SK-N-SH (cell line): ENCODE results near the gene F9. TPM values are rescaled to one million over a fixed set of nuclear protein-coding genes. Genes with fewer than 3 reads are reported as not detected.

Experiments
- CTCF ChIA-PET: fragments of 300-600, 350-600 bp; formaldehyde crosslinking; extraction: SDS; loops from one replicate; lab custom pipeline; 2021; lab: Yijun Ruan, JAX
- POLR2A ChIA-PET: fragments of 350-600 bp; sonication (Branson Sonifier 250); formaldehyde crosslinking; extraction: SDS; loops from one replicate; lab custom pipeline; 2020; ENCODE audit warnings: antibody characterized with exemption, inconsistent platforms; lab: Yijun Ruan, JAX
- DNase-seq: peaks from one replicate; pipeline ENCODE4 v3.0.0; 2012
- H2AFZ ChIP-seq: fragments of 200-600 bp; sonication (generic); 2 replicates; pipeline ENCODE4 v1.8.1; 2016; ENCODE audit warnings: antibody characterized with exemption, mild to moderate bottlenecking, low read depth
- H3F3A ChIP-seq: fragments of 200-600 bp; sonication (generic); replicated peaks from 2 replicates; pipeline ENCODE3; 2016; ENCODE audit warnings: antibody characterized with exemption, mild to moderate bottlenecking; ENCODE audit not compliant: insufficient read depth
- H3K27ac ChIP-seq, 2 experiments: fragments of 200-500 bp in 1 of 2; fragments of 200-600 bp in 1 of 2; sonication (Bioruptor generic) in 1 of 2; sonication (generic), shearing (Covaris generic) in 1 of 2; 2 replicates each; pipeline versions ENCODE4 v1.5.1 to v1.6.1; 2014 to 2016; ENCODE audit warnings: low read depth in 2 of 2, inconsistent platforms in 1 of 2, low read length in 1 of 2, mild to moderate bottlenecking in 1 of 2, mixed read lengths in 1 of 2
- H3K27me3 ChIP-seq: fragments of 200-600 bp; sonication (generic), shearing (Covaris generic); 2 replicates; pipeline ENCODE4 v1.6.1; 2016; ENCODE audit warnings: mixed run types; ENCODE audit not compliant: insufficient read depth
- H3K36me3 ChIP-seq, 2 experiments: fragments of 200-500 bp in 1 of 2; fragments of 200-600 bp in 1 of 2; sonication (Bioruptor generic) in 1 of 2; sonication (generic) in 1 of 2; replicated peaks in 1 of 2; 2 replicates each; pipeline versions ENCODE3 to v1.5.1; 2014 to 2016; ENCODE audit warnings: low read length in 1 of 2, mild to moderate bottlenecking in 1 of 2; ENCODE audit not compliant: insufficient read depth in 2 of 2, control insufficient read depth in 1 of 2
- H3K4me1 ChIP-seq, 2 experiments: fragments of 200-500 bp in 1 of 2; fragments of 200-600 bp in 1 of 2; sonication (Bioruptor generic) in 1 of 2; sonication (generic), shearing (Covaris generic) in 1 of 2; 2 replicates each; pipeline versions ENCODE4 v1.5.1 to v1.6.1; 2014 to 2016; ENCODE audit warnings: low read depth in 1 of 2, low read length in 1 of 2, mixed run types in 1 of 2; ENCODE audit not compliant: insufficient read depth in 2 of 2, control insufficient read depth in 1 of 2
- H3K4me2 ChIP-seq: fragments of 200-600 bp; sonication (generic), shearing (Covaris generic); 2 replicates; pipeline ENCODE4 v1.6.1; 2017; ENCODE audit warnings: mixed run types
- H3K4me3 ChIP-seq, 2 experiments: fragments of 200-500 bp in 1 of 2; fragments of 200-600 bp in 1 of 2; sonication (Bioruptor generic) in 1 of 2; sonication (generic), shearing (Covaris generic) in 1 of 2; 2 replicates each; pipeline versions ENCODE4 v1.5.1 to v1.8.1; 2014 to 2016; ENCODE audit warnings: low read depth in 2 of 2, inconsistent platforms in 1 of 2, low read length in 1 of 2, mild to moderate bottlenecking in 1 of 2, mixed read lengths in 1 of 2, moderate library complexity in 1 of 2
- H3K79me2 ChIP-seq: fragments of 200-600 bp; sonication (generic); 2 replicates; pipeline ENCODE4 v1.8.1; 2017; ENCODE audit warnings: mild to moderate bottlenecking; ENCODE audit not compliant: insufficient read depth
- H3K9ac ChIP-seq: fragments of 200-600 bp; sonication (generic); 2 replicates; pipeline ENCODE4 v1.6.1; 2017; ENCODE audit warnings: mixed run types
- H3K9me2 ChIP-seq: fragments of 200-600 bp; sonication (generic); 2 replicates; pipeline ENCODE4 v1.6.1; 2017; ENCODE audit warnings: mixed run types
- H3K9me3 ChIP-seq: fragments of 200-600 bp; sonication (generic); 2 replicates; pipeline ENCODE4 v1.6.1; 2017; ENCODE audit warnings: mixed run types, mild to moderate bottlenecking, moderate library complexity
- H4K20me1 ChIP-seq: fragments of 200-600 bp; sonication (generic); 2 replicates; pipeline ENCODE4 v1.6.1; 2017; ENCODE audit warnings: mild to moderate bottlenecking, mixed run types; ENCODE audit not compliant: insufficient read depth
- ELF1 ChIP-seq: IDR thresholded peaks from 2 replicates; pipeline ENCODE4 v1.4.0; 2012
- FOSL2 ChIP-seq: IDR thresholded peaks from 2 replicates; pipeline ENCODE4 v1.4.0; 2012; ENCODE audit warnings: low read depth, mild to moderate bottlenecking, moderate library complexity, borderline replicate concordance
- FOXM1 ChIP-seq: IDR thresholded peaks from 2 replicates; pipeline ENCODE4 v1.4.0; 2012; ENCODE audit warnings: low read depth, mild to moderate bottlenecking
- MEF2A ChIP-seq: IDR thresholded peaks from 2 replicates; pipeline ENCODE4 v1.4.0; 2012; ENCODE audit warnings: low read depth, borderline replicate concordance
- NFIC ChIP-seq: IDR thresholded peaks from 2 replicates; pipeline ENCODE4 v1.4.0; 2012; ENCODE audit warnings: borderline replicate concordance
- RAD21 ChIP-seq: IDR thresholded peaks from 2 replicates; pipeline ENCODE4 v1.6.1; 2012; ENCODE audit warnings: mild to moderate bottlenecking, low read length
- REST ChIP-seq: IDR thresholded peaks from 2 replicates; pipeline ENCODE4 v1.6.1; 2012; ENCODE audit warnings: mild to moderate bottlenecking, low read depth, low read length, moderate library complexity
- RXRA ChIP-seq: IDR thresholded peaks from 2 replicates; pipeline ENCODE4 v1.4.0; 2012; ENCODE audit warnings: low read depth, mild to moderate bottlenecking, borderline replicate concordance
- SIN3A ChIP-seq: IDR thresholded peaks from 2 replicates; pipeline ENCODE4 v1.6.1; 2012; ENCODE audit warnings: low read depth, mild to moderate bottlenecking, low read length, moderate library complexity, borderline replicate concordance
- SMC3 ChIP-seq: IDR thresholded peaks from 2 replicates; pipeline ENCODE4 v1.6.1; 2012; ENCODE audit warnings: low read depth, low read length, improper control_type of control experiment
- TAF1 ChIP-seq: IDR thresholded peaks from 2 replicates; pipeline ENCODE4 v1.6.1; 2012; ENCODE audit warnings: low read depth, mild to moderate bottlenecking, low read length, moderate library complexity, borderline replicate concordance
- TCF12 ChIP-seq: IDR thresholded peaks from 2 replicates; pipeline ENCODE4 v1.4.0; 2012
- TEAD4 ChIP-seq: IDR thresholded peaks from 2 replicates; pipeline ENCODE4 v1.4.0; 2012; ENCODE audit warnings: mild to moderate bottlenecking, borderline replicate concordance; ENCODE audit not compliant: insufficient read depth
- USF1 ChIP-seq: IDR thresholded peaks from 2 replicates; pipeline ENCODE4 v1.4.0; 2012; ENCODE audit warnings: low read depth, borderline replicate concordance
- USF2 ChIP-seq: fragments of 150-350 bp; IDR thresholded peaks from 2 replicates; pipeline ENCODE4 v1.6.1; 2017; ENCODE audit warnings: antibody characterized with exemption, low read length, low read depth, borderline replicate concordance
- WGBS: methylation state at CpG from one replicate; pipeline ENCODE4 v1.1.6; 2017; ENCODE audit warnings: low lambda C conversion rate; 5-methylcytosine and 5-hydroxymethylcytosine counted together
- polyA plus RNA-seq, 3 experiments: library from polyadenylated mRNA; depleted of rRNA; stranded (reverse); fragments of >200 nt; gene quantifications; 2 replicates each; pipeline ENCODE4 v1.2.3, GENCODE V29; 2012
- TF ChIP-seq, protein P1 (sequence below): fragments of 150-350 bp; IDR thresholded peaks from 2 replicates; pipeline ENCODE4 v1.6.1; 2016; ENCODE audit warnings: mild to moderate bottlenecking, low read depth, low read length

Gene F9
- polyA plus RNA-seq, 1 of the 3 experiments (the other 2 are of a cell fraction) = not detected

DNA sequence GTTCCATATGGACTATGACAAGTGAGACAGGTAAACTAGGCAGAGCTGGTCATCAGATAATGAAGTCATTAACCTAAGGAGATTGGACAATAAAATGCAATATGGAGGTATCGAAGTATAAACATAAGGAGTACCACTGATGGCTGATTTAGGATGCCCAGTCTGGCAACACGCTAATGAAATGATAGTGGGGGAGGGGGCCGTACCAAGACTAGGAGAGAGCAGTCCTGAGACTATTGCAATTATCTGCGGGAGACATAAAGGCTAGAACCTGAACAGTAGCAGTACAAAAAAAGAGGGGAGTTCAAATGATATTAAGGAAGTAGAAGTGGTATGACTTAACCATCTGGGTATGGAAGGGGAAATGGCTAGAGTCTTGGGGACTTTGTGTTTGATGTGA, 2.3 kb downstream of the F9 start (continued):
- TF ChIP-seq, protein P1, sequence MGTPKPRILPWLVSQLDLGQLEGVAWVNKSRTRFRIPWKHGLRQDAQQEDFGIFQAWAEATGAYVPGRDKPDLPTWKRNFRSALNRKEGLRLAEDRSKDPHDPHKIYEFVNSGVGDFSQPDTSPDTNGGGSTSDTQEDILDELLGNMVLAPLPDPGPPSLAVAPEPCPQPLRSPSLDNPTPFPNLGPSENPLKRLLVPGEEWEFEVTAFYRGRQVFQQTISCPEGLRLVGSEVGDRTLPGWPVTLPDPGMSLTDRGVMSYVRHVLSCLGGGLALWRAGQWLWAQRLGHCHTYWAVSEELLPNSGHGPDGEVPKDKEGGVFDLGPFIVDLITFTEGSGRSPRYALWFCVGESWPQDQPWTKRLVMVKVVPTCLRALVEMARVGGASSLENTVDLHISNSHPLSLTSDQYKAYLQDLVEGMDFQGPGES = no peak
- TF ChIP-seq ELF1 (no peak), FOXM1 (no peak), RXRA (no peak), SIN3A (no peak)

- Histone ChIP-seq H3K9me3 (no peaks in the 10 kb centered on the region), H3K4me3 (no peak overlapping the region)
- TF ChIP-seq TEAD4 = no peak
- TF ChIP-seq FOSL2 = no peak
- TF ChIP-seq TAF1 = no peak
- no peak for TF ChIP-seq NFIC
- TF ChIP-seq RXRA = no peak
- TF ChIP-seq USF2 = no peak
- TF ChIP-seq, all 33 proteins: peak for 0
- Histone ChIP-seq H3K4me2 (no peak overlapping the region), H3K27ac (no peak overlapping the region), H3K9ac (no peak overlapping the region), H3K4me1 (no peaks in the 10 kb centered on the region), H3K36me3 (no peaks in the 10 kb centered on the region), H4K20me1 (no peaks in the 10 kb centered on the region), H3K9me2 (no peaks in the 10 kb centered on the region), H2AFZ (no peak overlapping the region), H3K27me3 (no peaks in the 10 kb centered on the region; the same call in 1 of the 2 replicates), H3F3A (no peaks in the 10 kb centered on the region), H3K79me2 (no peaks in the 10 kb centered on the region)
- CTCF ChIA-PET = no interaction called here
- WGBS = 1% methylated on average over 4 of the region's 4 CpGs
- no peak for DNase-seq
- POLR2A ChIA-PET = no interaction called here
These were observed 2.9 kb downstream of the F9 start for GRCh38 chrX:139533444-139533843.

DNA sequence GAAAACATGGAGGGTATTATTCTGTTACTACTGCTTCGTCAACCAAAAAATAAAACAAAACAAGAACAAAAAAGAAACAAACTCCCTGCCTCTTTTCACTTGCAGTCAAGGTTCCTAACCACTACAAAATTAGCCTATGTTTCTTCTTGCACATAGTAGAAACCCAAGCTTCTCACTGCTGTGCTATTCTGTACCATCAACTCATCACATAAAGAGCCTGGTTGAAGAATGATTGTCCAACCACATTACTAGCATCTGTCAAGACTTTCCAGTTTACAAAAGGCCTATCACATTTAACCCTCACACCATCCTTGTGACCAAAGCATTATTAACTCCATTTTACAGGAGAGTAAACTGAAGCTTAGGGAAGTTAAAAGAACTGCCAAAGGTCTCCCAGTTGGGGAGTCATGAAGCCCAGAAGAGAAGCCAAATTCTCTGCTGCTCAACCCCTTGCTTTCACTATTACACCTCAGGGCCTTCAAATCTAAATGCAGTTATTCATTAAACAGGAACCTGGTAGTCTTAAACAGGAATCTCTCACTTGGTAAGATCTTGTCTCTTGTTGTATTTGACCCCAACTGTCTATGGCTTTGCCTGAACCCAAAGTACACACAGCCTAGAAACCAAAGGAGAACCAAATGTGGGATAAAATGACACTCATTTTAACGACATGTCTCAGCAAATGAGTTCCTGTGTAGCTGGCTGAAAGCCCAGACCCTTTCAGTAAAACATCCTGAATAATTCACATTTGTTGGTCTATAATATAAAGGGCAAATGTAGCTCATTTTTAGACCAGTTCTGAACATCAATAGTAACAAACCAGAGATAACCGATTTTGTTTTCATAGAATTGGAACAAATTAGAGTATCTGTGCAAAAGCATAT, 8.6 kb downstream of the F9 start:
- Histone ChIP-seq H3K36me3 (no peaks in the 10 kb centered on the region), H4K20me1 (no peaks in the 10 kb centered on the region), H3K4me1 (no peaks in the 10 kb centered on the region), H3K9me2 (no peaks in the 10 kb centered on the region), H2AFZ (no peak overlapping the region), H3K4me3 (no peak overlapping the region), H3F3A (no peaks in the 10 kb centered on the region), H3K79me2 (no peaks in the 10 kb centered on the region), H3K27ac (no peak overlapping the region), H3K27me3 (no peaks in the 10 kb centered on the region; the same call in 1 of the 2 replicates), H3K4me2 (no peak overlapping the region), H3K9me3 (no peaks in the 10 kb centered on the region), H3K9ac (no peak overlapping the region)
- 0% methylated on average over 3 of the region's 3 CpGs for WGBS
- ChIA-PET POLR2A (no interaction called here), CTCF (no interaction called here)
- no peak for DNase-seq
- TF ChIP-seq, protein P1 = no peak
- no peak for TF ChIP-seq USF1
- TF ChIP-seq RAD21 = no peak
- no peak for TF ChIP-seq REST
- TF ChIP-seq MEF2A = no peak
- no peak for TF ChIP-seq TCF12
- TF ChIP-seq SMC3 = no peak
- TF ChIP-seq FOXM1 = no peak
